Mesothelial cell of epicardium (in vitro differentiated cells): ENCODE measurements around the gene PTPRK. TPM values are rescaled to one million over a fixed set of nuclear protein-coding genes. Genes with fewer than 3 reads are reported as not detected.

Experiments used
- DNase-seq, 2 experiments: peaks; one replicate each; pipeline ENCODE4 v3.0.0; 2021; ENCODE audit warnings: low spot score in 2 of 2; ENCODE audit not compliant: unreplicated experiment in 2 of 2
- H3K27ac Mint-ChIP-seq: 2 replicates; pipeline ENCODE4 v1.8.0; 2021; ENCODE audit warnings: mixed read lengths
- H3K27me3 Mint-ChIP-seq: 2 replicates; pipeline ENCODE4 v1.8.0; 2021; ENCODE audit warnings: low read depth, mixed read lengths
- H3K36me3 Mint-ChIP-seq: 2 replicates; pipeline ENCODE4 v1.8.0; 2021; ENCODE audit warnings: mixed read lengths
- H3K4me1 Mint-ChIP-seq: 2 replicates; pipeline ENCODE4 v1.8.0; 2021; ENCODE audit warnings: mixed read lengths
- H3K4me3 Mint-ChIP-seq: 2 replicates; pipeline ENCODE4 v1.8.0; 2021; ENCODE audit warnings: mild to moderate bottlenecking, moderate library complexity, mixed read lengths
- H3K9me3 Mint-ChIP-seq: 2 replicates; pipeline ENCODE4 v1.8.0; 2021; ENCODE audit warnings: mixed read lengths
- CTCF ChIP-seq: fragments of 200-600 bp; sonication (generic); IDR thresholded peaks from one replicate; pipeline ENCODE4 v1.5.0; 2021; ENCODE audit warnings: antibody characterized with exemption; ENCODE audit not compliant: unreplicated experiment
- total RNA-seq: library from RNA; stranded (reverse); gene quantifications from 3 replicates; pipeline ENCODE4 v1.2.1, GENCODE V29; 2021

Gene PTPRK
- total RNA-seq, 1 donor from 2014 or later: 93.7 TPM

DNA sequence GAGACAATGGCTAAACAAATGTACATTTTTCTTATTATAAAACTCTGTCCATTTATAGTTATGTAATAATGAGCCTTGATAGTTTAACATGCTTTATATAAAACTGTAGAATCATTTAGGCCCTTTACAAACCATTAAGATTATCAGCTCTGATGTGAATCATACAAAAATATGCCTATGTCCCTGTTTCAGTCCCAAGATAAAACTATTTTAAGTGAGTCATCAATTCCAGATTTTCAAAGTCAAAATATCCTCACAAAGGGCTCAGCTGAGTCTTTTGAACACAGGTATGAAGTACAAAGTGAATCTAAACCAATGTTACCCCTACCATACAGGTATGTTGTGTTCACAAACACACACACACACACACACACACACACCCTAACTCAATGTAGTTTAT is 88.0 kb downstream of the PTPRK start:
- H3K4me3 Mint-ChIP-seq: no peak overlapping the region
- H3K9me3 Mint-ChIP-seq: no peaks in the 10 kb centered on the region
- no peak for TF ChIP-seq CTCF
- no peak for DNase-seq
- H3K27ac Mint-ChIP-seq: no peak overlapping the region
- peaks cover 11% of the 10 kb centered on the region for H3K4me1 Mint-ChIP-seq
- H3K27me3 Mint-ChIP-seq: no peaks in the 10 kb centered on the region
- H3K36me3 Mint-ChIP-seq: no peaks in the 10 kb centered on the region

GRCh38 chr6:128427139-128427538 is 93.3 kb downstream of the PTPRK start:
- Mint-ChIP-seq H3K27ac (no peak overlapping the region), H3K9me3 (no peaks in the 10 kb centered on the region), H3K27me3 (no peaks in the 10 kb centered on the region), H3K36me3 (no peaks in the 10 kb centered on the region), H3K4me1 (peaks cover 19% of the 10 kb centered on the region), H3K4me3 (no peak overlapping the region)
- DNase-seq: no peak
- no peak for TF ChIP-seq CTCF

DNA sequence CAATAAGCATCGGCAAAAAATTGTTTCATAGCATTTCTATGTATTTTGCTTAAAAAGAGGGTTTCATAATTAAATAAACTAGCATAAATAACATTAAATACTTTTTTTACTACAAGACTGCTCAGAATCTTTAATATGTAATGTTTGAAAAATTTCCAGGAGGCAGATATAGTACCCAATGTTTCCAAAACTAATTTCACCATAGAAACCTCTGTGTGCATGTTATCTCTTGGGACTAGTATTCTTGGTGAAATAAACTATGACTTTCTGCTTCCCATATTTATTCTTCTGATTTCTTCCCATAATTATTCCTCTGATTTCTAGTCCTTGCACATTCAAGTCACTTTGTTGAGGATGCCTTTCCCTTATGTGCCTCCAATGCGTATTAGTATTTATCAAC is 94.5 kb downstream of the PTPRK start:
- Mint-ChIP-seq H3K27me3 (no peaks in the 10 kb centered on the region), H3K36me3 (no peaks in the 10 kb centered on the region), H3K4me1 (peaks cover 24% of the 10 kb centered on the region), H3K27ac (no peak overlapping the region), H3K9me3 (no peaks in the 10 kb centered on the region), H3K4me3 (no peak overlapping the region)
- no peak for DNase-seq
- no peak for TF ChIP-seq CTCF

DNA sequence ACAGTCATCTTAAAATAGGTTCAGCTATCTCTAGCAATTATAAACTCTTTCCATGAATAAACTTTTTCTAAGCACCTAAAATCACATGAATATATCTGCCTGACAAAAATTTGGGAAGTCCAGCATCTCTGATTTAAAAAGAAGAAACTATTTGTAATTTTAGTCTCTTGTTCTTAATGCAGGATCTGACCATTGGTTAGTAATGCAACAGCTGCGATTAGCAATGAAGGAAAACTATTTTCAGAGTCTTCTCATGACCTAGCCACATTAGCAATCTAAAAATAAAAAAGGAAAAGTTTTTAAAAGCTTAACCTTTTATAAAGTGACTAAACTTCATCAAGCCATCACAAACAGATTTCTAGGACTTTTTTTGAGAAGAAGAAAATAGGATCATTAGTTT is 97.5 kb downstream of the PTPRK start:
- Mint-ChIP-seq H3K36me3 (peaks cover 15% of the 10 kb centered on the region), H3K27me3 (no peaks in the 10 kb centered on the region), H3K27ac (no peak overlapping the region), H3K9me3 (peaks cover 13% of the 10 kb centered on the region), H3K4me3 (no peak overlapping the region), H3K4me1 (peaks cover 13% of the 10 kb centered on the region)
- no peak for DNase-seq
- TF ChIP-seq CTCF: no peak

DNA sequence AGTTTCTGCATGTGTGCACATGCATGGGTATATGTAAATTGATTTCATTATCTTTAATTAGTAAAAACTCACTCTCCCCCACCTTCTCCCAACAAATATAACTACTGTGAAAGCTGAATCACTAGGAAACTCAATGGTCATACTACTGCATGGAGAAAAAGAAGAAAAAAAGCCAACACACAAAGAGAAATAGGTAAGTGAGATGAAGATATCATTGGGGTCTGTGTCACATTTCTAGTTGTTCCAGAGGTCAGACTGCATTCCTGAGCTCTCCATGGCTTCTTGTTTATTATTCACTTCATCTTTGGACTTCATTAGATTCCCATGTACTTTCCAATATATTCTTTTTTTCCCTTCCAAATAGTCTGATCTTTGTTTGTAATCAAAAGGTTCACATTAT is 98.2 kb downstream of the PTPRK start:
- H3K4me3 Mint-ChIP-seq: no peak overlapping the region
- H3K9me3 Mint-ChIP-seq: peaks cover 16% of the 10 kb centered on the region
- H3K36me3 Mint-ChIP-seq: peaks cover 18% of the 10 kb centered on the region
- H3K27me3 Mint-ChIP-seq: no peaks in the 10 kb centered on the region
- H3K27ac Mint-ChIP-seq: no peak overlapping the region
- no peak for TF ChIP-seq CTCF
- H3K4me1 Mint-ChIP-seq: peaks cover 13% of the 10 kb centered on the region
- DNase-seq: no peak

DNA sequence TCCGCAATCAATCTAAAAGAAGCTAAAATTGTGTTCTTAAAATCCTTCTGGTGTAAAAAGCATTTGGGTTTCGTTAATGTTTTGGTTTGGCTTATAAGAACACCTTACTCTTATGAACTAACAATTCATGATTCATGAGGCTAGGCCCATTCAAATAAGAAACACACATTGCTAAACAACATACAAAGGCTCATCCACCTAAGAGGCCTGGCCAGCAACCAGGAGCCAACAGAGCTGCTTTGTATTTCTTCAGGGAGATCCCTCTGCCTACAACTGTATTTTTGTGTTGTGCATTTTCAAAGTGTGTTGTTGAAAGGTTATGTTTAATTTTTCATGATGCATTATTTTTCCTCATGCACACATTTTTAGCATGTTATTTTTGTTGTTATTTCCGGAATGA is 98.6 kb downstream of the PTPRK start:
- Mint-ChIP-seq H3K27me3 (no peaks in the 10 kb centered on the region), H3K9me3 (peaks cover 16% of the 10 kb centered on the region), H3K36me3 (peaks cover 18% of the 10 kb centered on the region), H3K4me3 (no peak overlapping the region), H3K4me1 (peaks cover 13% of the 10 kb centered on the region), H3K27ac (no peak overlapping the region)
- DNase-seq: no peak
- no peak for TF ChIP-seq CTCF
